Neutrophil (primary cell): ENCODE data around the gene NDUFAF8.
A peak's percentile ranks its signal among the peaks of the same experiment; 100 is the strongest.

Experiments used
- H3K27ac ChIP-seq: fragments of 200-600 bp; sonication (generic); 2 replicates; pipeline ENCODE4 v1.5.1; 2016; ENCODE audit warnings: mild to moderate bottlenecking, moderate library complexity
- H3K27me3 ChIP-seq: fragments of 200-600 bp; sonication (generic); 2 replicates; pipeline ENCODE4 v1.6.0; 2016; ENCODE audit warnings: mild to moderate bottlenecking
- H3K36me3 ChIP-seq: fragments of 200-600 bp; sonication (generic); 2 replicates; pipeline ENCODE4 v1.5.1; 2017
- H3K4me1 ChIP-seq, 2 experiments: fragments of 200-600 bp in 1 of 2; sonication (generic) in 1 of 2; 1 replicate in 1 of 2; 2 replicates in 1 of 2; pipeline versions ENCODE4 v1.5.1 to v1.6.1; 2013 to 2016; ENCODE audit warnings: low read depth in 1 of 2, low read length in 1 of 2, mild to moderate bottlenecking in 1 of 2, moderate library complexity in 1 of 2; ENCODE audit not compliant: control insufficient read depth in 1 of 2, insufficient read depth in 1 of 2
- H3K4me3 ChIP-seq, 2 experiments: fragments of 200-600 bp in 1 of 2; sonication (generic) in 1 of 2; 1 replicate in 1 of 2; 2 replicates in 1 of 2; pipeline ENCODE4 v1.5.1; 2013 to 2016; ENCODE audit warnings: low read depth in 1 of 2, low read length in 1 of 2, mild to moderate bottlenecking in 1 of 2, moderate library complexity in 1 of 2
- H3K9me3 ChIP-seq: fragments of 200-600 bp; sonication (generic); 2 replicates; pipeline ENCODE4 v1.5.1; 2016
- TF ChIP-seq, protein P1 (sequence below): fragments of 200-600 bp; sonication (generic); IDR thresholded peaks from 2 replicates; pipeline ENCODE4 v1.5.1; 2016; ENCODE audit warnings: antibody characterized with exemption

The NDUFAF8 gene

DNA sequence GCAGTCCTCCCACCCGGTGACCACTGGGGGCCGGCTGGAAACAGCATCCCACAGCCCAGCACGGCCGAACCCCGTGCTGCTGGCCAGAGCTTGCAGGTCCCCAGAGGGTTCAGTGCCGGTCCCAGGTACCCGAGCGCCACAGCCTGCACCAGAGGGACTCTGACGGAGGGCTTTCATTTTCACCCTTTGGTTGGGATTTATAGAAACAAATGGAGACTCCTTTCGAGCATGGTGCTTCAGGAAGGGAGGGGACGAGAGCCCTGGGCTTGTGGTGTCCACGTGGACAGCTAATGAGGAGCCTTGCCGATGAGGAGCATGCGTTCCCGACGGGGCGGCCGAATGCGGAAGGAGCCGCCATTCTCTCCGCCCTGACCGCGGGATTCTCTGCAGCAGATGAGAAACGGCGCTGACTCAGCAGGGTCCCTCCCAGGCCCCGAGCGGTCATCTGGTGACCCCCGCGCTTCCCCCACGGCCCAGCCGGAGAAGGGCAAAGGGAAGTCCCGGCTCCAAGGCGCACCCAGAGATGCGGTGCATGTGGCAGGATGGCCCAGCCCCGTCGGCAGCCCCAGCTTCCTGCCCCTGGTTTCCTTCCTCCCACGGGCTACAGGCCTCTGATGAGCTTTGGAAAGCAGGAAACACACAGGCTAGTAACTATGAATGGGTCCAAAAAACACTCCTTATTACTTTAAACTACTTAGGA, 46.2 kb downstream of the NDUFAF8 start:
- Histone ChIP-seq H3K36me3 (peaks cover 36% of the 10 kb centered on the region), H3K4me3 (peak overlapping the region; percentile 57 to 58), H3K27me3 (no peaks in the 10 kb centered on the region), H3K27ac (peak overlapping the region; percentile 93), H3K9me3 (no peaks in the 10 kb centered on the region), H3K4me1 (peaks cover 52 to 61% of the 10 kb centered on the region in 2 experiments)
- TF ChIP-seq, protein P1, sequence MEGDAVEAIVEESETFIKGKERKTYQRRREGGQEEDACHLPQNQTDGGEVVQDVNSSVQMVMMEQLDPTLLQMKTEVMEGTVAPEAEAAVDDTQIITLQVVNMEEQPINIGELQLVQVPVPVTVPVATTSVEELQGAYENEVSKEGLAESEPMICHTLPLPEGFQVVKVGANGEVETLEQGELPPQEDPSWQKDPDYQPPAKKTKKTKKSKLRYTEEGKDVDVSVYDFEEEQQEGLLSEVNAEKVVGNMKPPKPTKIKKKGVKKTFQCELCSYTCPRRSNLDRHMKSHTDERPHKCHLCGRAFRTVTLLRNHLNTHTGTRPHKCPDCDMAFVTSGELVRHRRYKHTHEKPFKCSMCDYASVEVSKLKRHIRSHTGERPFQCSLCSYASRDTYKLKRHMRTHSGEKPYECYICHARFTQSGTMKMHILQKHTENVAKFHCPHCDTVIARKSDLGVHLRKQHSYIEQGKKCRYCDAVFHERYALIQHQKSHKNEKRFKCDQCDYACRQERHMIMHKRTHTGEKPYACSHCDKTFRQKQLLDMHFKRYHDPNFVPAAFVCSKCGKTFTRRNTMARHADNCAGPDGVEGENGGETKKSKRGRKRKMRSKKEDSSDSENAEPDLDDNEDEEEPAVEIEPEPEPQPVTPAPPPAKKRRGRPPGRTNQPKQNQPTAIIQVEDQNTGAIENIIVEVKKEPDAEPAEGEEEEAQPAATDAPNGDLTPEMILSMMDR, result peak; percentile 21

DNA sequence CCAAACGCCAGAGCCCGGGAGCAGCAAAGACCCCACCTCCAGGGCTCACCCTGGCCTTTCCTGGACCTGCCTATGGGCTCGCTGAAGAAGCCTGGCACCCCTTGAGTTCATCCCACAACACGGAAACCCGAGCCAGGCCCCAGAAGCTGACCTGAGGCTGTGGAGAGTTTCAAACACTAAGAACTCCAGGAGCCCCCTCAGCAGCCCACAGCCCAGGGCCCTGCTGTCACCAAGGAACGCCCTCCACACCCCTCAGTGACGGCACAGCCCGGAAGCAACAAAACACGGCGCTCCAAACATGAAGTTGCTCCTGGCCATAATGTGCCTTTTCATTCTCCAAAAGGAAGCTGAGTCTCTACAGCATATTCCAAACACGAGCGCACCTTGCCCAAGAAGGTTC, 46.8 kb downstream of the NDUFAF8 start:
- Histone ChIP-seq H3K36me3 (peaks cover 36% of the 10 kb centered on the region), H3K4me3 (peak overlapping the region; percentile 57 to 58), H3K4me1 (peaks cover 53 to 67% of the 10 kb centered on the region in 2 experiments), H3K9me3 (no peaks in the 10 kb centered on the region), H3K27ac (peak overlapping the region; percentile 93), H3K27me3 (no peaks in the 10 kb centered on the region)
- TF ChIP-seq, protein P1, result no peak

DNA sequence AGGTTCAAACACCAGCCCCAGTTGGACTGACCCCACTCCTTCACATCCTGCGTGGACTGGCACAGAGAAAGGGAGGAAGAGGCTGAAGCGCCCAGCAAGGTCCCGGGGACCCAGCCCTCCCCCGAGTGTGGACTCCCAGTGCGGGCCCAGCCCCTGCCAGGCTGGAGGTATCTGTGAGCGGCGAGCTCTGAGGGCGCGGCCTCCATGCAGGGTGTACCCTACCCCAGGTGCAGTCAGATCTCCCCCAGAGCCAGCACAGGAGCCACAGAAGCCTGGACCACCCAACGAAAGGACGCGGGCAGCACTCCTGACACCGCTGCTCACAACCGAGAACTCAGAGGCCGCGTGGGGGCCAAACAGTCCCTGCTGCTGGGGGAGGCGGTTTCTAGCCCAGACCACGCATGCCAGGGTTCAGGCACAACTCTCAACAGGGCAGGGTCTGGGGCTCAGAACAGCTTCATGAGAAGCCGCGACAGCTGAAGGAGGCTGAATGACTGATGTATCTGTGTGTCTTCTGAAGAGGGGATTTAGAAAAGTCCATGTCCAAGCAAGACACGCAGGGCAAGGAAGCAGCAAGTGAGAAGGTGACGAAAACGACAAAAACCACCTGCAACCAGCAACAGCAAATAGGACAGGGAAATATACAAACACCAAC, 47.5 kb downstream of the NDUFAF8 start:
- peak overlapping the region; percentile 93 for H3K27ac ChIP-seq

DNA sequence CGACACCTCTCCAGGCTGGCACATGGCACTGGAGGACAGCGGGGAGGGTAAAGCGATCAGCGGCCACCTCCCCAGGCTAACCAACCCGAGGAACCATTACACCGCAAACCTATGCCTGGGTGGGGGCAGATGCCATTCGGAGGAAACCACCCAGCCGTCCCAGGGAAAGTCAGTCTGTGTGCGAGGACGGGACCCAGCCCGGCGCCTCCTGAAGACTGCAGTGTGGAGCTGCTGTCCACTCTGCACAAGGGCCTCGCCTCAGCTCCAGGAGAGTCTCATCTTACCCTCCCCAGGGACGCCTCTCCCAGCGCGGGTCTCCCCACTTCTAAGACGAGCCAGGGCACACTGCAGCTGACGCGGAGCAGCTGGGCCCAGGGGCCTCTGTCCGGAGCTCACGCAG, 48.0 kb downstream of the NDUFAF8 start:
- H3K36me3 ChIP-seq, result peaks cover 26% of the 10 kb centered on the region
- H3K4me3 ChIP-seq, result peak overlapping the region; percentile 12 to 58
- peaks cover 64 to 78% of the 10 kb centered on the region in 2 experiments for H3K4me1 ChIP-seq
- TF ChIP-seq, protein P1, result no peak
- no peaks in the 10 kb centered on the region for H3K9me3 ChIP-seq
- H3K27me3 ChIP-seq, result no peaks in the 10 kb centered on the region
- H3K27ac ChIP-seq, result peak overlapping the region; percentile 93

More for the DNA sequence above, 47.5 kb downstream of the NDUFAF8 start:
- Histone ChIP-seq H3K4me1 (peaks cover 58 to 73% of the 10 kb centered on the region in 2 experiments), H3K36me3 (peaks cover 31% of the 10 kb centered on the region), H3K27me3 (no peaks in the 10 kb centered on the region), H3K4me3 (peak overlapping the region; percentile 57 to 58), H3K9me3 (no peaks in the 10 kb centered on the region)
- TF ChIP-seq, protein P1, result no peak

DNA sequence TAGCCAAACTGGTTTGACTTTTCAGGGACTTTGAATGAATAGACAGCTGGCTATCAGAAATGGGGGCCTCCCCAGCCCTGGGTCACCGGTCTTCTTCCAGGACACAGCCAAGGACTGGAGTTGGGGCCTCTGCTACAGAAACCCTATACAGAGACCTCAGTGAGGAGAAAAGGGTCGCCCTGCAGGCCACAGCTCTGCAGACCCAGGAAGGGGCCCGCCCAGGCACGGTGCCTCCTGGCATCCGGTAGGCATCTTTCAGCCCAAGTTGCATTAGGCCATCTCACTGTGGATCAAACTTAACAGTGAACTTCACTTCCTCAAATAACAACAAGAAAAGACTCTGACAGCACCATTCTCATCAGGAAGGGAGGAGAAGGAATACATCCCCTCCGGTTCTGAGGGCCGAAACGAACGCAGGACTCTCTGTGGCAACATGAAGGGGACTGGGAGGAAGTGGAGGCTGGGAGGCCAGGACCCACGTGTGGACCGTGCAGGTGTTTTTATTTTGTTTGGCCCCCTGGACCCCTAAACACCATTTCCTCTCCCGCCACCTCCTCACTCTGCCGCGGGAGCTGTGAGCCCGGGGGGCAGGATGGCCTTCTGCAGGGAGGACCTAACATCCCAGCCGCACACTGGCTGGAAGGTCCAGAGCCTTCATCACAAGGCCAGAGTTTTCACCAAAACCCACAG, 48.8 kb downstream of the NDUFAF8 start:
- H3K27me3 ChIP-seq, result no peaks in the 10 kb centered on the region
- H3K4me3 ChIP-seq, result peak overlapping the region in 1 of 2 experiments; percentile 58
- TF ChIP-seq, protein P1, result no peak
- H3K36me3 ChIP-seq, result peaks cover 19% of the 10 kb centered on the region
- peak overlapping the region; percentile 93 for H3K27ac ChIP-seq
- no peaks in the 10 kb centered on the region for H3K9me3 ChIP-seq
- peaks cover 68 to 85% of the 10 kb centered on the region in 2 experiments for H3K4me1 ChIP-seq
